ENCODE data around the gene SUMO1.

SUMO1 gene

DNA sequence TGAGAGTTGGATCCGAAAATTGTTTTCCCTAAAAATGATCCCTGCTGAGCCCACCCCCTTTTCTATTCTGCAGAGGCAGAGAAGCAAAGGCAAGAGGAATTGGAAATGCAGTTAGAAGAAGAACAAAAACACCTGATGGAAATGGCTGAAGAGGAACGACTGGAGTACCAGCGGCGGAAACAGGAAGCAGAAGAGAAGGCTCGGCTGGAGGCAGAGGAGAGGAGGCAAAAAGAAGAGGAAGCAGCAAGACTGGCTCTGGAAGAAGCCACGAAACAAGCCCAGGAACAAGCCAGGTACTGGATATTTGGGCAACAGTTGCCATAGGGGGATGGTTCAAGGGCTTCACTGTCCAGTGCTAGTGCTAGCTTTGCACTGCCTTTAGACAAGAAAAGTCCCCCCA, 41.7 kb downstream of the SUMO1 start:
- DNase-seq (ENCODE audit: low read depth) = no peak

DNA sequence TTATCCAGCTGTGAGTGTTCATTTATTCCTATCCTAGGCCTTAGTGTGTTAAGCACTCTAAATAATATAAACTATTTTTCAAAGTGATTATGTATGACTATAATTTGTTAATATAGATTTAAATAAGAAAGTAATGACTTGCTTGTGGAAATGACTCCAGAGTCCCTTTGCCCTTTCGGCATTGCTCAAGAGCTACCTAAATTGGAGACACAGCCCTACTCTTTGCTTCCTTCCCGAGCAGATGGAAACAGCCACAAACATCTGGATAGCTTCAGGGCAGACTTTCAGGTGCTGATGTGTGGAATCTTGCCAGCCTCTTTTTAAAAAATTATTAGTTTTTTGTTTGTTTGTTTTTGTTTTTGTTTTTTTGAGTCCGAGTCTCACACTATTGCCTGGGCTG, 44.0 kb downstream of the SUMO1 start:
- no peak for DNase-seq (ENCODE audit: low read depth)

DNA sequence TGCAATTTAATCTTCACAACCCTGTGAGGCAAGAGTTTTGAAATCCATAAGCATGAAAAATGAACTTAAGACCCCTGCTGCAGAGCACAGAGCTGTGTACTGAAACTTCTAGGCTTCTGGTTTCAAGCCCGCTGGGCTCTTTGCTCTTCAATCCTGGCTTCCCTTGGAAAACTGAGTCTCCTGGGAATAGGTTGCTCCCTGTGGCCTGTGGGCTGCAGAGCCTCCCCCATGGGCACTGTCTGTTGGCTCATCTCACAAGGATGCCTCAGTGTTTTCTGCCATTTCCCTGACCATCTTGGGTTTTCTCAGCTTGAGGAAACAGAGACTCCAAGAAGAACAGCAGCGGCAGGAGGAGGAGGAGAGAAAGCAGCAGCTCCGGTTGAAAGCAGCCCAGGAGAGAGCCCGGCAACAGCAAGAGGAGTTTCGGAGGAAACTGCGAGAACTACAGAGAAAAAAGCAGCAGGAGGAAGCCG, 44.5 kb downstream of the SUMO1 start:
- DNase-seq (ENCODE audit: low read depth) = no peak

DNA sequence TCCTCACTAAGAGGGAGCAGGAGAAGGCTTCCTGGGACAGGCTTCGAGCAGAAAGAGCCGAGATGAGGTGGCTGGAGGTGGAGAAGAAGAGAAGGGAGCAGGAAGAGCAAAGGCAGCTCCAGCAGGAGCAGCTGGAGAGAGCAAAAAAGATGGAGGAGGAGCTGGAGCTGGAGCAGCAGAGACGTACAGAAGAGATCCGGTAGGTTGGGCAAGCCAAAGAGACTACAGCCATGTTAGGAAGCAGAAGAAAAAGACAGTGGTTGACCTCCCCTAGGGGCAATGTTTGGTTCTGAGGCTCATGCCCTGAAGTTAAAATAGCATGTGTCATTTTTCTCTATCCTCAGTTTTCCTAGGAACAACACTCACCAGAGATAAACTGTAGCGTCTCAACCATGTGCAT, 45.1 kb downstream of the SUMO1 start:
- no peak for DNase-seq (ENCODE audit: low read depth)

DNA sequence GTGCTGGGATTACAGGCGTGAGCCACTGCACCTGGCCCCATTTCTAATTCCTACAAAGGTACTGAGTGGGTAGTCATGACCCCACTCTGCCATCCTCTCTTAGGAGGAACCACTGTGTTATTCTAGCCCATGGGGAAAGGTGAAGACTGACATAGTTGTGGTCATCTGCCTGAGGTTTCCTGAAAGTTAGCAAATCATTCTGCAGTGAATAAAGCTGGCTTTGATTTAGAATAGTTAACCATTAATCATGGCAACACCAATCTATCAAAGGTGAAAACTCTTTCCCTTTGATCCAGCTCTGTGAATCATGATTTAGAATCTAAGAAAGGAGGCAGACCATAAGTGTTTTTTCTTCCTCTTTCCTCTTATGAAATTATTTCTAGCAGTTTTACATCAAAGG, 50.8 kb downstream of the SUMO1 start:
- no peak for DNase-seq (ENCODE audit: low read depth)

DNA sequence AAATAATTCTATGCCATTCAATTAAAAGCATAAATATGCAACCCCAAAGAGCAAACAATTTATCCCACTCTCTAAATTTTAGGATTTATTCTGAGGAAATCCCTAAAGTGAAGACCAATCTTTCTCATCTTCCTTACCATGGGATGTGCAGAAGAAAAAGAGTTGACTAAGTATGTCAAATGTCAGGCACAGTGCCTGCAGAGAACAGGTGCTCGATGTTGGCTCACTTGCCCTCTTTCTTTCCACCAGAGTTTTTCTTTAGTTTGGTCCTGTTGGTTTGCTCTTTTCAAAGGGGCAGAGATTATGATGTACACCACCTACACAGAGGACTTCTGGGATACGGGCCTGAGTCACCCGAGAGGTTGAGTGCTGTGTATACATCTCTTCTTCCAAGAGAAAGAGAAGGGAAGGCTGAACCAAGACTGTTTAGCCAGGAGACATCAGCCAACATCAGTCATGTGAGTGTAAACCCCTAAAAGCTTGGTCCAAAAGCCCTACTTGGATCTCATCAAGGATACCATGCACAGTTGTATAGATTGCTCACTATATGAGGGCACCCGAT, 51.7 kb downstream of the SUMO1 start:
- no peak for DNase-seq (ENCODE audit: low read depth)

DNA sequence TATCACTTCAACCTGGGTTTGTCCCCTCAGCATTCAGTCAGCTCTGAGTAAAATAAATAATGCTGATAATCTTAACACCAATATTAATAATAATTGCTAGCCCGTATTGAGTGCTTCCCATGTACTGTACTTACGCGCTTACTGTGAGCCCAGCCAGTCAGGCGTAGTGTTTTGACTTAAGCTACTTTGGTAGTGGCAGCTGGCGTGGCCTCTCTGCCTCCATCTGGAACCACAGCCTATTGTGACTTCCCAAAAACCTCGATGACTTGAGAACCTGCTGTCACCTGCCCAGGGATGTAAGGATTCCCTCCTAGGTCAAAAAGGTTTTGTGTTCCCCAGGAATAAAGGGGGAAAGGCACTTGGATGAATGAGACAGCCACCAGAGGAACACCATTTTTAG, 53.2 kb downstream of the SUMO1 start:
- no peak for DNase-seq (ENCODE audit: low read depth)

DNA sequence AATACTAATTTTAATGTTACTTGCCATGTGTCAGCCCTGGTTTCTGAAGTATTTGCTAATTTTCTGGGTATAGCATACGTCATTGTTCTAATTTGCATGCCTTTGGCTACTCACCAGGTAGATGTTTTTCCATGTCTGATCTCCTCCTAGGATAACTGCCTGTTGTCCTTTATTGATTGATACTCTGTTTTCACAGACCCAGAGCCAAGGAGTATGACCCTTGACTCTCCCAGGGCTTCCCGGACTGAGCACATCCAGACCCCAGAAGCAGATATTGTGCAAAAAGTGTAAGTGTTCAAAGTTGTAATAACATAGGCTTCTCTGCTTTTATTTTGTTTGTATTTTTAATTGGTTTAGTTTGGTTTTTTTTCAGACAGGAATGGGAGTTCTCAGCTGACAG, 53.8 kb downstream of the SUMO1 start:
- DNase-seq (ENCODE audit: low read depth) = no peak

DNA sequence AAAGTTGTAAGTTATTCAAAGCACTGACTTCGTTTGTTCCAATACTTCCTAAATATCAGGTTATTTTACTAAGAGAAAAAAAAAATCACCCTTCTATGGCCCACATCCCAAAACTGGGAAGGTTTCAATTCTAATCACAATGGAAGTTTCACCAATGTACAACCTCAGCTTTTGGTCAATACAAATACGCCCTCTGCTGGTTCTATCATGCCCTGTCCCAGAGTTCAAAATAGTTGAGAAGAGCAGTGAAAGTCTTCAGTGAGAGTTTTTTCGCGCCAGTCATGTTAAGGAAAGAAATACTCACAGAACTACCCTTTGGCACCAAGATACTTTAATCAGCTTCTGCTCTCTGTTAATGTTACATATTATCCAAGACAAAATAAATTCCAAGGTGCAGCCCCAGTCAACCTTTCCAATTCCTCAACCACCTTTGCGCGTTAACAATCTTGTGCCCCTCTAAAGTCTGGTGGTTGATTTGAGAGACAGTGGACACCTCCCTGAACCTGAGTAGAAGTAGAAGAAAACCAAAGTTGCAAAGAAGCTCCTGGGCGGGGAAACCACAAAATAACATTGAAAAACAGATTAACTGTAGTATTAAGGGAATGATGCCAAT, 59.9 kb downstream of the SUMO1 start:
- DNase-seq (ENCODE audit: low read depth) = peak; percentile 54

DNA sequence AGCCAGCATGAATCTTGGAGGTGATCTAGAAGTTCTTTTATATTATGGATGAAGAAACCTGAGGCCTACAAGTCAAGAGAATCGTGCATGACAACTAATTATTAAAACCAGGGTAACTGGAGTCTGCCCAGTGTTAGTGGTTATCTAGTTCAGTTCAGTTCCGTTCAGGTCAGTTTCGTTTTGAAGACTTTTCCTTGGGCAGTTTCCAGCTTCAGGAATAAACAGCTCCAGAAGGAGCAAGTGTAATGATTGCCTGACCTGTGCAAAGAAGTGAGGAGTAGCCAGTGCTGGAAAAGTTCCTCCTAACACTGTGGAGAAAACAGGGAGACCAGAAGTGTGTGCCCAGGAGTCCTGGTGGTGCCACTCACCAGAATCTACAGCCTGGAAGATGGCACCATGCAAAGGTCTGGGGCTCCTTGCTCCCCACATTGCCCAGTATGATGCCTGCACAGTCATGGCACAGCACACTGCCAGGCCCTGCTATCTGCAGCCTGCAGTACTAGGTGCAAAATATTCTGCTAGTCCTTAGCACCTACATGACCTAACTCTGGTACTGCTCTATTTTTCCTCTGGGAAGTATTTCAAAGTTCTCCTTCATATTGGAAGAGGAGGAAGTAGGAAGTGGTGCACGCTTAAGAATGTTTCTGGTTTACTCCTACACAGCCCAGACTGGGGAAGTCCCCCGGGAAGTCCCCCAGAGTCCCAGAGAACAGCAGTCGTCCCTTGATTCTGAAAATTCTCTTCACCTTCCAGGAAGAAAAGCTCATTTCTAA, 65.8 kb downstream of the SUMO1 start:
- no peak for DNase-seq (ENCODE audit: low read depth)

DNA sequence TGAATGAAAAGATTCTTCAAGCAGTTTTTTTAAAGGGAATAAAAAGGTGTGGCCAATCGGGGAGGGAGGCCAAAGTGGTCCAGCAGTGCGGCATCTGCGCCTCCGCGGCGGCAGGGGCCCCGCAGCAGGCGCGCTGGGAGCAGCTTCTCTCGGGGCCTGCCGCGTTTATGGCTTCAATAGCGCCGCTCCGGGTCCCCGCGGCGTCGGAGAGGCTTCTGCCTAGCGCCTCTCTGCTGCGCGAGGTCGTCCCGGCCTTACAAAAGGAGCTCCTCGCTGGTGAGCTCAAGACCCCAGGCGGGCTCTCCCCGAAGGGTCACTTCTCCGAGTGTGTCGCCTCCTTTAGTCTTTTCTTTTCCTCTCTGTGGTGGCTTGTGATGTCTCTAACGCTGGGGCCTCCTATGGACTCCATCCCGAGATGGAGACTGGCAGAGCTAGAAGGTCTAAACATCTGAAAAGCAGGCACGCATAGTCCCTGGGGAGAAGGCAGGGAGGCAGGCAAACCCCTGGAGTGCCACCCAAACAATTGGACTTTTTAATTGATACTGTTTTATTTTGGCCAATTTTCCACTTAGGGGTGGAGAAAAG, 67.1 kb downstream of the SUMO1 start:
- no peak for DNase-seq (ENCODE audit: low read depth)

DNA sequence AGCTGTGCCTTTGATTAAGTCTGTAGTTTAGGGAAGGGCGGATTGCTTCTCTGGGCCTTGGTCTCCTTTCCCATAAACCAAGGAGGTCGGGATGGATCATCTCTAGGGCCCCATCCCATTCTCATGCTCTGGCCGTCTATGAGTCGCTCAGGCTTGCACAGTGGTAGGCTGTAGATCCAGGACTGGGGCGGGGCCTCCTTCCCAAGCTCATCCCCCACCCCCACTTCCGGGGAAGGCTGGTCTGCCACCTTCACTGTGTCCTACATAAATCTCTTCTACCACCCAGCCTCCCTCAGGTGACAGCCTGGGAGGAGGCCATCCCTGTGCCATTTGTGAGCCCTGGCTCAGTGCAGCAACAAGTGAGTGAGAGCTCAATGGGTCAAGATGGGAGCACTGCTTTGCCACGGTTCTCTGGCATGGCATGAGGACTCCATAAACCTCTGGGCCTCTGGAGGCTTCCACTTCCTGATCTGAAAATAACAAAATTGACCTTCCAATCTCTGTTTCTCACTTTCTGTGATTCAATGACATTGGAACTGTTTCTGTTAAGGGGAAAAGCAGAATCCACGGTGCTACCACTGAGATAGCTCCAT, 68.5 kb downstream of the SUMO1 start:
- DNase-seq (ENCODE audit: low read depth) = no peak

DNA sequence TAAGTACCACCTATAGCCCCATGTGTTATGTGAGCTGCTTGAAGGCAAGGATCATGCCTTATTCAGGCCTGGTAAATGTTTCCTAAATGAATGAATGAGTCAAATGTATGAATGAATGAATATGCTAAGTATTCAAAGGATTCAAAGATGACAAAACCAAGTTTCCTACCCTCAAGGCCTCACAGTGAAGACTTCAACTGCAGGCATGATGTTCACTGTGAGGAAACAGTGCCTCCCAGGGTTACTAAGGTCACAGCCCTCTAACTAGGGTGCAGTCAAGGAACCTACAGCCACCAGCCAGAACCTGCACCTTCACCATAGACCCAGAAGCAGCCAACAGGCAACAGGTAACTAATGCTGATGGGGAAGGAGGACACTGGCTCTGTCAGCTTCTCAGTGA, 69.3 kb downstream of the SUMO1 start:
- no peak for DNase-seq (ENCODE audit: low read depth)

DNA sequence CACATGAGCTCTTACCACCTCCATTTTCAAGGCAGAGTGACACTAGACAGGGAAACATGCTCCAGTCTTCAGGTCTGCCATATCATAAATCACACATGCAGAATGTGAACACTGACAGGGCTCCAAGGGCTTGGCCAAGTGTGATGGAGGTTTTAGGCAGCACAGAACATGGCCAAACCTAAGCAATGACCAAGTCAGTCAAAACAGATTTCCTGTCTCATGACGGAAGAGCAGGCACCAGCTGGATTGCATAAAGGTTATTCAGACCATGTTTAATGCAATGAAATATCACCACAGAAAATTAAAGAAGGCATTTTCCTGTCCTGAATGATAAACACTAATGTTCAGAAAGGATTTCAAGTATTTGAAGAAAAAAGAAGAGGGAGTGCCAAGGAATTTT, 72.5 kb downstream of the SUMO1 start:
- DNase-seq (ENCODE audit: low read depth) = no peak

DNA sequence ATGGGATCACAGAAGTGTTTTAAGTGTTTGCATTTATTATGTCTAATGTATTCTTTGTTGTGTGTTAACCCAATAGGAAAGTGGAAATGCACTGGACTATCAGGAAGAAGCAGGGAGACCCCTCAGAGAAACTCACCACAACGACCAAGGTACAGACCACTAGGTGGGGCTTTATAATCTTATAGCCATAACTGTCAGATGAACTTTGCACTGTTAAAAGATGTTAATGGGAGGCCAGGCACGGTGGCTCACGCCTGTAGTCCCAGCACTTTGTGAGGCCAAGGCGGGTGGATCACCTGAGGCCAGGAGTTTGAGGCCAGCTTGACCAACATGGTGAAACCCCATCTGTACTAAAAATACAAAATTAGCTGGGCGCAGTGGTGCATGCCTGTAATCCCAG, 73.2 kb downstream of the SUMO1 start:
- no peak for DNase-seq (ENCODE audit: low read depth)

DNA sequence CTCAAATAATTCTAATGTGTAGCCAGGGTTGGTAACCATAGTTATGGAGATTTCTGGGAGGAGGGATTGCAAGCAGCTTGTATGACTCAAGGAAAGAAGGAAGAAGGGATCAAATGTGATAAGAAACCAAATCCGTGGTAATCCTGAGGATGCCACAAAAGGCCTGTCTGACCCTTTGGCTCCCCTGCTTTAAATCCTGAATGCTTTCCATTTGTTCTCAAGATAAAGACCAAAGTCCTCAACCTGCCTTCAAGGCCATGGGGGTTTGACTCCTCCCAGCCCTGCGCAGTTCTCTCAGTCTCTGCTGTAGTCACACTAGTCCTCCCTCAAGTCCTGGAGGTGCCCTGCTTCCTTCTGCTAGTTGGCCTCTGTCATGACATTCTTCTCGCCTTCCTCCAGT, 74.0 kb downstream of the SUMO1 start:
- no peak for DNase-seq (ENCODE audit: low read depth)

DNA sequence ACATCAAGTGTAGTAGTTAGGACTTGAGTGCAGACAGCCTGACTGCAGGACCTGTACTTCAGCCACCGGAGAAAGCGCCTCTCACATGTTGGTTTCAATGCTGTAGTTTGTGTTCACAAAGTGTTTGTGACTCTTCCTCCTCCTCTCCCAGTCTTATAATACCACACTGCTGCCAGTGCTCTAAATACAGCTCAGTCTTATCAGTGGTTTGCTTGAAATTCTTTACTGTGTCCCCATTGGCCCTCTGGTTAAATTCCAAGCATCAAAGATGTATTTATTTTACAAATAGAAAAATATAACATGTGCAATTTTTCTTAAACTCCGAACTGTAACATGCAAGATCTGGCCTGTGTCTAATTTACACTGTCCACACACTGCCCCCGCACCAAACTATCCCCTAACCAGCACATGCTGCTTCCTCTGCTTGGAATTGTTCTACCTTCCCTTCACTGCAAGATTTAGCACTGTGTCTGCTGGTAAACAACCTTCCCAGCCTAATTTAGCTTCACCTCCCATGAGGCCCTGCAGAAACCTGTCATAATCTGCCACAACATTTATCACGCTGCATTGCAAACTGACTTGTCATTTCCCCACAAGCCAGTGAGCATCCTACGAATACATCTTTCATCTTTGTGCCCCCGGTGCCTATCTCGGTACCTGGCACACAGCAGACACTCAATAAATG, 77.1 kb downstream of the SUMO1 start:
- DNase-seq (ENCODE audit: low read depth) = no peak

DNA sequence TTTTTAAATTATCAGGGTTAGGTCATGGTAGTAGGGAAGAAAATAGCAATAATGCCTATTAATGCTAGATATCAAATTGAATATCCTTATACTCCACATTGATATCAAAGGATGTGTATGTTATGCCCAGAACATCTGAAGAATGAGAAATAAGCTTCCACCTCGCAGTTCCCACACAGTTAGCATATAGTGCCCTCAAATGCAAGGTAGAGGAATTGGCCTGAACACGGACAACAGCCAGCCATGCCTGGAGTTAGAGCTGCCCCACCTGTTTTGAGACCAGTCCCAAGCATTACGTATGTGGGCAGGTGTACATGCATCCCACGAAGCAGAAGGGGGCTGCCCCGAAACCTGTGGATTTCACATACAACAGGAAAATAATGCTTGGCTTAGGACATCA, 79.6 kb downstream of the SUMO1 start:
- DNase-seq (ENCODE audit: low read depth) = no peak

DNA sequence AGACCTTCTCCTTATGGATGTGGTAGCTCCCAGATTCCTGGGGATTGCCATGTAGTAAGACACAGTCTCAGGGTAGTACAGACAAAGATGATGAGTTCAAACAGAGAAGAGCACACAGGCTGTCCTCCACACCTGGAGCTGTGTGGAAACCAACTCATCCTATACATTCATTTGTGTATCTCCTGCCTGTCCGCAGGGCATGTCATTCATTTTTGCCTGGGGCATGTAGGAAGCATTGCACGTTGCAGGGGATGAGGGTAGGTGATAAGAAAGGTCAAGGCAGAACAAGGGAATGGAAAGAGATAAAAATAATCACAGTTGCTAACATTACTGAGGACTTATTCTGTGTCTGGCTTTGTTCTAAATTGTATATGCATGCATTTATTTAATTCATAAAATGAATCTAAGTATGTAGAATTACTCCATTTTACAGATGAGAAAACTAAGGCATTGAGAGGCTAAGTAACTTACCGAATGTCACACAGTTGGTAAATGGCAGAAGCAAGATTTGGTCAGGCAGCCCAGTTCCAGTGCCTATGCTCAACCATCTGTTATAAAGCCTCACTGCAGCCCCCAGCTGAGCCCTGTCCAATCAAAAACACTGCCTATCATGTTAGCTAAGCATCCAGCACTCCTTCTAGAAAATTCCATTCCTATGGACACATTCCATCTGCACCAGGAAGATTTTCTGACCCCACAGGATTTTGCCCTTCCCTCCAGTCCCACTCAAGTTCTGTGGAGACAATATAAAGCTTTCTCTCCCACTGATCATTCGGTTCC, 81.0 kb downstream of the SUMO1 start:
- no peak for DNase-seq (ENCODE audit: low read depth)

Data from stromal cell of bone marrow (primary cell).